ENCODE measurements around the gene DDHD1.
"Not testable (repeated sequence)": the region's sequence is repeated elsewhere in the genome, so short reads cannot be mapped to it uniquely, and the experiment has no call there.

The DDHD1 gene

DNA sequence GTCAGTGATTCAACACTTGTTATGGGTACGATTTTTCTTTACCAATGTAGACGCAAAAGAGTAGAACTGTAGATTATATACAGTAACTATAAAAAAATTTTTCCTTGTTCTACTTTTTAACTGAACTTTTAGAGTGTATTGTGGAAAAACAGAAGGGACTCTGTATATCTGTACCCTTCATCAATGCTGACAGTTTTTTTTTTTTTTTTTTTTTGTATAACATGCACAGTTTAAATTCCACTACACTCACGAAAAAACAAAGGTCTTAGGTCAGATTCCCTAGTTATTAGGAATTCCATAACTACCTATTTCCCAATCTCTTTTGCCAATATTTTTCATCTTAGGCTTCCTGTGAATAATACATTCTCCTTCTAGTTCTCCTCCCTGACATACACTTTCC is 6.4 kb downstream of the DDHD1 start:
- peaks cover 11% of the 10 kb centered on the region for H3K36me3 Mint-ChIP-seq (ENCODE audit: insufficient read depth)
- H3K27me3 Mint-ChIP-seq: no peaks in the 10 kb centered on the region
- H3K27ac Mint-ChIP-seq: peak overlapping the region; percentile 5 to 69
- no peak for DNase-seq
- no peak for ATAC-seq (replicated peaks)
- H3K9me3 Mint-ChIP-seq: no peaks in the 10 kb centered on the region
- peak overlapping the region in 1 of 2 donors; percentile 52 for H3K4me3 Mint-ChIP-seq
- peaks cover 41 to 78% of the 10 kb centered on the region in 2 donors for H3K4me1 Mint-ChIP-seq (ENCODE audit: low read depth in 2 of 2)

DNA sequence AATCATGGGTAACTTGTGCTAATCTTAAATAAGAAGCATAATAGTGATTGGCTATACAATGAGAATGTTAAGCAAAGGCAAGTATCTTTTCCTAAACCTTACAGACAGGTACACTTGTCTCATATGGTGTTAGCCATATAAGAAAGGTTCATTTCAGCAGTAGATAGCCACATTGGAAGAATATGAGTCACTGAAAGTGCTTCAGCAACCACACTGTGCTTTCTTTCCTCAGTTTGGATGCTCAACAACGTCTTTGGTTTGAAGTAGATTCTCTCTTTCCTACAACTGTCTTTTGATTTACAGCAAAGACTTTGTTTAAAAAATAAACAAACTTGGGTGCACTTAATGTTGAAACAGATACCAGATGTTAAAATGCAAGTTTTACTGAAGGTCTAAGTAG is 8.9 kb downstream of the DDHD1 start:
- Mint-ChIP-seq H3K27ac (no peak overlapping the region), H3K27me3 (no peaks in the 10 kb centered on the region), H3K4me3 (no peak overlapping the region), H3K9me3 (peaks cover 0 to 10% of the 10 kb centered on the region in 2 donors), H3K36me3 (ENCODE audit: insufficient read depth) (peaks cover 11% of the 10 kb centered on the region), H3K4me1 (ENCODE audit: low read depth in 2 of 2) (peaks cover 26 to 65% of the 10 kb centered on the region in 2 donors)
- ATAC-seq (replicated peaks) (no peak), DNase-seq (no peak)

DNA sequence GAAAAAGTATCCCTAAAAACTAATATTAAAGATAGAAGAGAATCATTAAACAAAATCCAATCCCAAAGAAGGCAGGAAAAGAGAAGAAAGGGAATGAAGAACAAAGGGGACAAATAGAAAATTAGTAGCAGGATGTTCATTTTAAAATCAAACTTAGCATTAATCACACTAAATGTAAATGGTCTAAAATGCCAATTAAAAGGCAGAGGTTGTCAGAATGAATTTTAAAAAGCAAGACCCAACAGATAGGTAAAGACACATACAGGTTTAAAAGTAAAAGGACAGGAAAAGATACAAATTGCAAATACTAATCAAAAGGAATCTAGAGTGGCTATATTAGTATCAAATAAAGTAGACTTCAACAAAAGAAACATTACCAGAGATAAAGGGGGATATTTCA is 12.5 kb downstream of the DDHD1 start:
- no peak for ATAC-seq (replicated peaks)
- Mint-ChIP-seq H3K9me3 (peaks cover 0 to 10% of the 10 kb centered on the region in 2 donors), H3K36me3 (ENCODE audit: insufficient read depth) (peaks cover 8% of the 10 kb centered on the region), H3K27ac (no peak overlapping the region), H3K27me3 (no peaks in the 10 kb centered on the region), H3K4me3 (no peak overlapping the region), H3K4me1 (ENCODE audit: low read depth in 2 of 2) (peaks cover 28 to 46% of the 10 kb centered on the region in 2 donors)
- no peak for DNase-seq

DNA sequence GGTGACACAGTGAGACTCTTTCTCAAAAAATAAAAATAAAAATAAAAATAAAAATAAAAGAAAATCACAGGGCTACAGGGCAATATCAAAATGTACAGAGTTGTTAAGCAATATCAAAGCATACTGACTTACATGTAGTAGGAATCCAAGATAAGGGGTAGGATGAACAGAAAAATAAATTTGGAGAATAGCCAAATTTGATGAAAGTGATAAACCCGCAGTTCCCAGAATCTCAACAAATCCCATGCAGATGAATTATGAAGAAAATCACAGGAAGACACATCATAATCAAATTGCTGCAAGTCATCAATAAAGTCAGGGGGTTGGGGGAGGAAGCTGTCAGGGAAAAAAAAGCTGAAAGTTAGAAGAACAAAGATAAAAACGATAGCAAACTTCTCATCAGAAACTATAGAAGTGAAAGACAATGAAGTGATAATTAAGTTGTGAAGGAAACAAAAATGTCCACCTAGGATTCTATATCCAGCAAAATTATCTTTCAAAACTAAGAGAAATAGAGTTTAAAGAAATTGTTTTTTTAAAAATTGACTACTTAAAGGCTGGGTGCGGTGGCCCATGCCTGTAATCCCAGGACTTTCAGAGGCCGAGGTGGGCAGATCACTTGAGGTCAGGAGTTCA is 15.4 kb downstream of the DDHD1 start:
- Mint-ChIP-seq H3K27me3 (no peaks in the 10 kb centered on the region), H3K4me1 (ENCODE audit: low read depth in 2 of 2) (peaks cover 32 to 36% of the 10 kb centered on the region in 2 donors), H3K36me3 (ENCODE audit: insufficient read depth) (peaks cover 8% of the 10 kb centered on the region), H3K4me3 (no peak overlapping the region), H3K9me3 (peaks cover 2 to 10% of the 10 kb centered on the region in 2 donors), H3K27ac (no peak overlapping the region)
- ATAC-seq (replicated peaks) (no peak), DNase-seq (no peak)

- not testable (repeated sequence) for H3K27ac Mint-ChIP-seq; H3K27me3 Mint-ChIP-seq; H3K36me3 Mint-ChIP-seq (ENCODE audit: insufficient read depth); H3K9me3 Mint-ChIP-seq; ATAC-seq (replicated peaks); DNase-seq; H3K4me3 Mint-ChIP-seq
- peaks cover 16 to 27% of the 10 kb centered on the region in 2 donors for H3K4me1 Mint-ChIP-seq (ENCODE audit: low read depth in 2 of 2)
Measured at GRCh38 chr14:53130491-53130890, 22.6 kb downstream of the DDHD1 start.

GRCh38 chr14:53128303-53129028 is 24.7 kb downstream of the DDHD1 start:
- Mint-ChIP-seq H3K27me3 (no peaks in the 10 kb centered on the region), H3K36me3 (ENCODE audit: insufficient read depth) (peaks cover 5% of the 10 kb centered on the region), H3K27ac (peak overlapping the region; percentile 70 to 80), H3K4me1 (ENCODE audit: low read depth in 2 of 2) (peaks cover 23 to 24% of the 10 kb centered on the region in 2 donors), H3K4me3 (no peak overlapping the region), H3K9me3 (no peaks in the 10 kb centered on the region)
- ATAC-seq (replicated peaks) (no peak), DNase-seq (no peak)

DNA sequence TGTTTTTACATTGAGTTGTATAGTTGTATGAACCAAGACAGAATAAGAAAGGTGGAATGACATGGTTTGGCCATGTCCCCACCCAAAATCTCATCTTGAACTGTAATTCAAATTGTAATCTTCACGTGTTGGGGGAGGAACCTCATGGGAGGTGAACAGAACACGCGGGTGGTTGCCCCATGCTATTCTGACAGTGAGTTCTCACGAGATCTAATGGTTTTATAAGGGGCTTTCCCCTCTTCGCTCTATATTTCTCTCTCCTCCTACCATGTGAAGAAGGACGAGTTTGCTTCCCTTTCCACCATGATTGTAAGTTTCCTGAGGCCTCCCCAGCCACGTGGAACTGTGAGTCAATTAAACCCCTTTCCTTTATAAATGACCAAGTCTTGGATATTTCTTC is 25.3 kb downstream of the DDHD1 start:
- peaks cover 25% of the 10 kb centered on the region in 2 donors for H3K4me1 Mint-ChIP-seq (ENCODE audit: low read depth in 2 of 2)
- no peak for ATAC-seq (replicated peaks)
- H3K36me3 Mint-ChIP-seq (ENCODE audit: insufficient read depth): peaks cover 8% of the 10 kb centered on the region
- peak overlapping the region; percentile 67 to 74 for H3K4me3 Mint-ChIP-seq
- no peak for DNase-seq
- no peaks in the 10 kb centered on the region for H3K9me3 Mint-ChIP-seq
- H3K27me3 Mint-ChIP-seq: no peaks in the 10 kb centered on the region
- H3K27ac Mint-ChIP-seq: peak overlapping the region; percentile 70 to 80

GRCh38 chr14:53127151-53127550 is 26.0 kb downstream of the DDHD1 start:
- H3K4me1 Mint-ChIP-seq (ENCODE audit: low read depth in 2 of 2): peaks cover 25% of the 10 kb centered on the region in 2 donors
- no peak for ATAC-seq (replicated peaks)

GRCh38 chr14:53126731-53127130 is 26.4 kb downstream of the DDHD1 start:
- H3K36me3 Mint-ChIP-seq (ENCODE audit: insufficient read depth): peaks cover 14% of the 10 kb centered on the region
- H3K27ac Mint-ChIP-seq: peak overlapping the region; percentile 70 to 80
- DNase-seq: no peak
- peak overlapping the region; percentile 67 to 74 for H3K4me3 Mint-ChIP-seq
- no peak for ATAC-seq (replicated peaks)
- H3K27me3 Mint-ChIP-seq: no peaks in the 10 kb centered on the region
- H3K9me3 Mint-ChIP-seq: no peaks in the 10 kb centered on the region
- H3K4me1 Mint-ChIP-seq (ENCODE audit: low read depth in 2 of 2): peaks cover 25% of the 10 kb centered on the region in 2 donors

More at GRCh38 chr14:53127151-53127550, 26.0 kb downstream of the DDHD1 start:
- Mint-ChIP-seq H3K27ac (peak overlapping the region; percentile 70 to 80), H3K9me3 (no peaks in the 10 kb centered on the region), H3K36me3 (ENCODE audit: insufficient read depth) (peaks cover 14% of the 10 kb centered on the region), H3K27me3 (no peaks in the 10 kb centered on the region), H3K4me3 (peak overlapping the region; percentile 67 to 74)
- DNase-seq: no peak

DNA sequence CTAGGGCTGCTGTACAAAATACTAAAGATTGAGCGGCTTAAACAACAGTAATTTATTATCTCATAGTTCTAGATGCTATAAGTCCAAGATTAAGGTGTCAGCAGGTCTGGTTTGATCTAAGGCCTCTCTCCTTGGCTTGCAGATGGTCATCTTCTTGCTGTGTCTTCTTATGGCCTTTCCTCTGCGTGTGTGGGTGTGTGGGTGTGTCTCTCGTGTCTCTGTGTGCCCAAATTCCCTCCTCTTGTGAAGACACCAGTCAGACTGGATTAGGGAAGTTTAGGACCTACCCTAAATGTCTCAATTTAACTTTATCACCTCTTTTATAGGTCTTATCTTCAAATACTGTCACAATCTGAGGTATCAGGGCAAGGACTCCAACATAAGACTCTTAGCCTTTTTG is 28.3 kb downstream of the DDHD1 start:
- no peak for ATAC-seq (replicated peaks)
- no peak for DNase-seq
- Mint-ChIP-seq H3K36me3 (ENCODE audit: insufficient read depth) (peaks cover 14% of the 10 kb centered on the region), H3K4me1 (ENCODE audit: low read depth in 2 of 2) (peaks cover 28 to 42% of the 10 kb centered on the region in 2 donors), H3K27me3 (no peaks in the 10 kb centered on the region), H3K9me3 (peaks cover 0 to 2% of the 10 kb centered on the region in 2 donors), H3K27ac (peak overlapping the region in 1 of 2 donors; percentile 6), H3K4me3 (no peak overlapping the region)

DNA sequence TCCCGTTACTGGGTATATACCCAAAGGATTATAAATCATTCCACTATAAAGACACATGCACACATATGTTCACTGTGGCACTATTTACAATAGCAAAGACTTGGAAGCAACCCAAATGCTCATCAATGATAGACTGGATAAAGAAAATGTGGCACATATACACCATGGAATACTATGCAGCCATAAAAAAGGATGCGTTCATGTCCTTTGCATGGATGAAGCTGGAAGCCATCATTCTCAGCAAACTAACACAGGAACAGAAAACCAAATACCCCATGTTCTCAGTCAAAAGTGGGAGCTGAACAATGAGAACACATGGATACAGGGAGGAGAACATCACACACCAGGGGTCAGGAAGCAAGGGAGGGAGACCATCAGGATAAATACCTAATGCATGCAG is 31.7 kb downstream of the DDHD1 start:
- not testable (repeated sequence) for DNase-seq; H3K27ac Mint-ChIP-seq; H3K4me3 Mint-ChIP-seq; H3K9me3 Mint-ChIP-seq; ATAC-seq (replicated peaks); H3K27me3 Mint-ChIP-seq
- H3K36me3 Mint-ChIP-seq (ENCODE audit: insufficient read depth): peaks cover 18% of the 10 kb centered on the region
- peaks cover 38 to 57% of the 10 kb centered on the region in 2 donors for H3K4me1 Mint-ChIP-seq (ENCODE audit: low read depth in 2 of 2)

DNA sequence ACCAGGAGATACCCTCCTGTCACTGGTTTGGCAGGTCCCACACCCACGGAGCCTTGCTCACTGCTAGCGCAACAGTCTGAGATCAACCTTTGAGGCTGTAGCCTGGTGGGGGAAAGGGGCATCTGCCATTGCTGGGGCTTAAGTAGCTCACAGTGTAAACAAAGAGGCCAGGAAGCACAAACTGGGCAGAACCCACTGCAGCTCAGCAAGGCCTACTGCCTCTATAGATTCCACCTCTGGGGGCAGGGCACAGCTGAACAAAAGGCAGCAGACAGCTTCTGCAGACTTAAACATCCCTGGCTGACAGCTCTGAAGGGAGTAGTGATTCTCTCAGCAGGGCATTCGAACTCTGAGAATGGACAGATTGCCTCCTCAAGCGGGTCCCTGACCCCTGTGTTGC is 35.6 kb downstream of the DDHD1 start:
- not testable (repeated sequence) for ATAC-seq (replicated peaks); H3K27me3 Mint-ChIP-seq; H3K9me3 Mint-ChIP-seq; H3K27ac Mint-ChIP-seq; DNase-seq
- H3K36me3 Mint-ChIP-seq (ENCODE audit: insufficient read depth): peaks cover 10% of the 10 kb centered on the region
- peak overlapping the region in 1 of 2 donors; percentile 48 for H3K4me3 Mint-ChIP-seq
- peaks cover 46 to 69% of the 10 kb centered on the region in 2 donors for H3K4me1 Mint-ChIP-seq (ENCODE audit: low read depth in 2 of 2)

DNA sequence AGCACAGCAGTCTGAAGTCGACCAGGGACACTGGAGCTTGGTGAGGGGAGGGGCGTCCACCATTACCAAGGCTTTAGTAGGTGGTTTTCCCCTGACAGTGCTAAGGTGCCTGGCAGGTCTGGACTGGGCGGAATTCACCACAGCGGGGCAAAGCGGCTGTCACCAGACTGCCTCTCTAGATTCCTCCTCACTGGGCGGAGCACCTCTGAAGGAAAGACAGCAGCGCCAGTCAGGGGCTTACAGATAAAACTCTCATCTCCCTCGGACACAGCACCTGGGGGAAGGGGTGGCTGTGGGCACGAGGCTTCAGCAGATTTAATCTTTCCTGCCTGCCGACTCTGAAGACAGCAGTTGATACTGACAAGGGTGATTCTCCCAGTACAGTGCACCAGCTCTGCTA is 39.1 kb downstream of the DDHD1 start:
- Mint-ChIP-seq H3K27me3 (no peaks in the 10 kb centered on the region), H3K9me3 (no peaks in the 10 kb centered on the region), H3K4me3 (no peak overlapping the region), H3K27ac (no peak overlapping the region), H3K4me1 (ENCODE audit: low read depth in 2 of 2) (peaks cover 40 to 47% of the 10 kb centered on the region in 2 donors), H3K36me3 (ENCODE audit: insufficient read depth) (peaks cover 7% of the 10 kb centered on the region)
- DNase-seq: no peak
- ATAC-seq (replicated peaks): no peak

GRCh38 chr14:53110096-53110495 is 43.0 kb downstream of the DDHD1 start:
- peaks cover 4% of the 10 kb centered on the region for H3K36me3 Mint-ChIP-seq (ENCODE audit: insufficient read depth)
- H3K4me3 Mint-ChIP-seq: no peak overlapping the region
- H3K27me3 Mint-ChIP-seq: no peaks in the 10 kb centered on the region
- ATAC-seq (replicated peaks) (no peak), DNase-seq (no peak)
- no peaks in the 10 kb centered on the region for H3K9me3 Mint-ChIP-seq
- H3K27ac Mint-ChIP-seq: no peak overlapping the region
- H3K4me1 Mint-ChIP-seq (ENCODE audit: low read depth in 2 of 2): peaks cover 7 to 27% of the 10 kb centered on the region in 2 donors
